Measurements from ENCODE around the gene CCDC187.

GRCh38 chr9:136304456-136304855, 562 bp upstream of the CCDC187 start:
- no peak for TF ChIP-seq CTCF (IDR thresholded peaks at IDR 0.05; ENCODE audit: low read depth, low read length, poor library complexity, severe bottlenecking)
- no peak for TF ChIP-seq EZH2phosphoT487 (IDR thresholded peaks at IDR 0.05; ENCODE audit: borderline replicate concordance, low read length)
